H1 (cell line): ENCODE measurements around the gene ZNF511. TPM values are rescaled to one million over a fixed set of nuclear protein-coding genes. Genes with fewer than 3 reads are reported as not detected.

Experiments
- CTCF ChIA-PET: fragments of 300-600 bp; sonication (Branson Sonifier 250); formaldehyde crosslinking; loops from one replicate; lab custom pipeline; 2021; ENCODE audit not compliant: partially characterized antibody; lab: Charles Lee
- POLR2A ChIA-PET: fragments of 300-600 bp; sonication (Branson Sonifier 250); formaldehyde crosslinking; loops from one replicate; lab custom pipeline; 2021; ENCODE audit warnings: inconsistent platforms; ENCODE audit not compliant: partially characterized antibody; lab: Charles Lee
- DNase-seq, 2 experiments: peaks; one replicate each; pipeline versions ENCODE4 v3.0.0 to v3.0.0-alpha.2; 2010 to 2022; ENCODE audit warnings: low spot score in 2 of 2, low read depth in 1 of 2, mixed read lengths in 1 of 2
- FAIRE-seq: peaks from 2 replicates; lab custom pipeline; 2011; peaks lifted over from hg19 to GRCh38; lab: Jason Lieb, UNC
- H2AFZ ChIP-seq: 2 replicates; pipeline ENCODE4 v1.8.1; 2012; ENCODE audit warnings: low read length, inconsistent platforms
- H2AK5ac ChIP-seq: 2 replicates; pipeline ENCODE4 v1.6.1; 2013; ENCODE audit warnings: low read depth, low read length
- H2BK120ac ChIP-seq: replicated peaks from 2 replicates; pipeline ENCODE3; 2013; ENCODE audit warnings: low read depth, low read length, inconsistent platforms
- H2BK12ac ChIP-seq: 2 replicates; pipeline ENCODE4 v1.6.1; 2013; ENCODE audit warnings: low read depth, low read length
- H2BK15ac ChIP-seq: 2 replicates; pipeline ENCODE4 v1.6.1; 2013; ENCODE audit warnings: low read length
- H2BK20ac ChIP-seq: 2 replicates; pipeline ENCODE4 v1.6.1; 2013; ENCODE audit warnings: low read length
- H2BK5ac ChIP-seq: 2 replicates; pipeline ENCODE4 v1.6.1; 2013; ENCODE audit warnings: low read depth, low read length
- H3K14ac ChIP-seq: 2 replicates; pipeline ENCODE4 v1.6.1; 2013; ENCODE audit warnings: inconsistent platforms; ENCODE audit not compliant: insufficient read length
- H3K18ac ChIP-seq: 2 replicates; pipeline ENCODE4 v1.6.1; 2013; ENCODE audit warnings: low read length; ENCODE audit errors: extremely low read depth
- H3K23ac ChIP-seq: 2 replicates; pipeline ENCODE4 v1.6.1; 2013; ENCODE audit warnings: inconsistent platforms; ENCODE audit not compliant: insufficient read length
- H3K23me2 ChIP-seq: 2 replicates; pipeline ENCODE4 v1.6.1; 2013; ENCODE audit warnings: low read depth, low read length
- H3K27ac ChIP-seq: 2 replicates; pipeline ENCODE4 v1.6.1; 2011; ENCODE audit warnings: low read depth, low read length, inconsistent platforms
- H3K27me3 ChIP-seq, 4 experiments: replicated peaks in 1 of 4; 1 replicate in 1 of 4; 2 replicates in 3 of 4; pipeline versions ENCODE4 v1.6.1 to v1.8.1; 2011 to 2013; ENCODE audit warnings: low read length in 3 of 4, mild to moderate bottlenecking in 3 of 4, inconsistent platforms in 2 of 4, mixed read lengths in 2 of 4, moderate library complexity in 1 of 4; ENCODE audit not compliant: control insufficient read depth in 3 of 4, insufficient read depth in 3 of 4; ENCODE audit errors: extremely low read depth in 1 of 4
- H3K36me3 ChIP-seq, 4 experiments: 2 replicates each; pipeline versions ENCODE4 v1.6.1 to v1.8.1; 2011 to 2013; ENCODE audit warnings: mild to moderate bottlenecking in 4 of 4, low read length in 3 of 4, moderate library complexity in 2 of 4, control low read depth in 1 of 4, inconsistent platforms in 1 of 4; ENCODE audit not compliant: insufficient read depth in 4 of 4, control insufficient read depth in 2 of 4
- H3K4ac ChIP-seq: replicated peaks from 2 replicates; pipeline ENCODE3; 2013; ENCODE audit warnings: low read length, low read depth, mixed read lengths, inconsistent platforms; ENCODE audit not compliant: insufficient read length
- H3K4me1 ChIP-seq, 4 experiments: replicated peaks in 1 of 4; 1 replicate in 1 of 4; 2 replicates in 3 of 4; pipeline versions ENCODE4 v1.6.1 to v1.8.1; 2011 to 2013; ENCODE audit warnings: low read length in 3 of 4, inconsistent platforms in 2 of 4, mixed read lengths in 1 of 4; ENCODE audit not compliant: insufficient read depth in 4 of 4, control insufficient read depth in 3 of 4
- H3K4me2 ChIP-seq, 2 experiments: 2 replicates each; pipeline versions ENCODE4 v1.6.1 to v1.8.1; 2011 to 2013; ENCODE audit warnings: low read depth in 2 of 2, low read length in 2 of 2, control low read depth in 1 of 2, inconsistent platforms in 1 of 2, mild to moderate bottlenecking in 1 of 2; ENCODE audit not compliant: insufficient read depth in 1 of 2
- H3K4me3 ChIP-seq, 4 experiments: fragments of 200-600, 300-600 bp in 1 of 4; sonication (generic), shearing (Covaris generic), sonication (Bioruptor Twin) in 1 of 4; 2 replicates each; pipeline versions ENCODE4 v1.5.1 to v1.8.1; 2011 to 2016; ENCODE audit warnings: low read length in 4 of 4, low read depth in 3 of 4, control low read depth in 2 of 4, inconsistent platforms in 2 of 4, mild to moderate bottlenecking in 2 of 4, mixed read lengths in 1 of 4, moderate library complexity in 1 of 4; ENCODE audit not compliant: insufficient read depth in 2 of 4; ENCODE audit errors: extremely low read depth in 1 of 4
- H3K56ac ChIP-seq: replicated peaks from 2 replicates; pipeline ENCODE3; 2013; ENCODE audit warnings: low read depth, mild to moderate bottlenecking, mixed read lengths, low read length, inconsistent platforms; ENCODE audit not compliant: insufficient read length
- H3K79me1 ChIP-seq: 2 replicates; pipeline ENCODE4 v1.6.1; 2013; ENCODE audit warnings: low read depth, low read length, control low read depth
- H3K79me2 ChIP-seq, 2 experiments: 2 replicates each; pipeline versions ENCODE4 v1.6.1 to v1.8.1; 2012 to 2013; ENCODE audit warnings: low read length in 2 of 2, mild to moderate bottlenecking in 2 of 2, inconsistent platforms in 1 of 2; ENCODE audit not compliant: insufficient read depth in 2 of 2, control insufficient read depth in 1 of 2
- H3K9ac ChIP-seq, 4 experiments: replicated peaks in 1 of 4; 1 replicate in 1 of 4; 2 replicates in 3 of 4; pipeline versions ENCODE4 v1.6.1 to v1.8.1; 2011 to 2013; ENCODE audit warnings: low read depth in 3 of 4, low read length in 3 of 4, control low read depth in 2 of 4, mild to moderate bottlenecking in 2 of 4, moderate library complexity in 2 of 4, inconsistent platforms in 1 of 4; ENCODE audit errors: extremely low read depth in 1 of 4
- H3K9me3 ChIP-seq, 2 experiments: 2 replicates each; pipeline versions ENCODE4 v1.6.1 to v1.8.1; 2012 to 2013; ENCODE audit warnings: mild to moderate bottlenecking in 2 of 2, moderate library complexity in 2 of 2, control low read depth in 1 of 2, inconsistent platforms in 1 of 2, low read depth in 1 of 2, low read length in 1 of 2, mixed read lengths in 1 of 2; ENCODE audit not compliant: insufficient read depth in 2 of 2
- H4K20me1 ChIP-seq, 2 experiments: replicated peaks in 1 of 2; 2 replicates each; pipeline versions ENCODE3 to v1.8.1; 2011 to 2013; ENCODE audit warnings: inconsistent platforms in 2 of 2, low read length in 2 of 2, mild to moderate bottlenecking in 1 of 2; ENCODE audit not compliant: insufficient read depth in 2 of 2, control insufficient read depth in 1 of 2
- H4K5ac ChIP-seq: 2 replicates; pipeline ENCODE4 v1.6.1; 2013; ENCODE audit warnings: low read length, low read depth, mixed read lengths, inconsistent platforms; ENCODE audit not compliant: insufficient read length
- H4K8ac ChIP-seq: 2 replicates; pipeline ENCODE4 v1.8.0; 2013; ENCODE audit warnings: mild to moderate bottlenecking, moderate library complexity, low read length, inconsistent platforms; ENCODE audit not compliant: insufficient read depth; ENCODE audit errors: extremely low read depth
- H4K91ac ChIP-seq: replicated peaks from 2 replicates; pipeline ENCODE3; 2013; ENCODE audit warnings: low read length, mixed read lengths, inconsistent platforms; ENCODE audit not compliant: insufficient read length
- CBX8 ChIP-seq: fragments of 300-800, 300-1000 bp; sonication (generic); IDR thresholded peaks from 2 replicates; pipeline ENCODE4 v1.7.1; 2016; ENCODE audit warnings: low read depth, low read length, borderline replicate concordance
- CTBP2 ChIP-seq: IDR thresholded peaks from 2 replicates; pipeline ENCODE4 v1.7.0; 2011; ENCODE audit warnings: borderline replicate concordance, mild to moderate bottlenecking, moderate library complexity, mixed read lengths, low read length; ENCODE audit not compliant: insufficient read depth, insufficient read length
- E2F6 ChIP-seq: IDR thresholded peaks from 2 replicates; pipeline ENCODE4 v1.6.1; 2012; ENCODE audit warnings: inconsistent platforms
- MAFK ChIP-seq: IDR thresholded peaks from 2 replicates; pipeline ENCODE4 v1.6.1; 2012; ENCODE audit warnings: low read depth, mild to moderate bottlenecking, improper control_type of control experiment, low read length
- NANOG ChIP-seq: IDR thresholded peaks from 2 replicates; pipeline ENCODE4 v1.6.1; 2011; ENCODE audit warnings: low read length, low read depth, mild to moderate bottlenecking, inconsistent platforms; ENCODE audit not compliant: insufficient read depth, poor library complexity, severe bottlenecking
- NRF1 ChIP-seq: IDR thresholded peaks from 2 replicates; pipeline ENCODE4 v1.6.1; 2011; ENCODE audit warnings: mild to moderate bottlenecking, low read depth, low read length, improper control_type of control experiment
- RXRA ChIP-seq: IDR thresholded peaks from 2 replicates; pipeline ENCODE4 v1.6.1; 2011; ENCODE audit warnings: low read depth, mild to moderate bottlenecking, low read length, moderate library complexity; ENCODE audit not compliant: insufficient read depth
- SUZ12 ChIP-seq: fragments of 200-600 bp; sonication (generic); IDR thresholded peaks from 2 replicates; pipeline ENCODE4 v1.6.1; 2012; ENCODE audit warnings: mild to moderate bottlenecking, inconsistent platforms, low read length, moderate library complexity, mixed read lengths
- TEAD4 ChIP-seq: IDR thresholded peaks from 2 replicates; pipeline ENCODE4 v1.6.1; 2012; ENCODE audit warnings: low read depth, low read length, inconsistent platforms, mixed read lengths
- USF2 ChIP-seq: IDR thresholded peaks from 2 replicates; pipeline ENCODE4 v1.6.1; 2011; ENCODE audit warnings: low read length, improper control_type of control experiment
- YY1 ChIP-seq: IDR thresholded peaks from 2 replicates; pipeline ENCODE4 v1.6.1; 2011; ENCODE audit warnings: low read depth, mild to moderate bottlenecking, low read length
- WGBS, 2 experiments: shearing (Covaris generic) in 1 of 2; methylation state at CpG; one replicate each; pipeline versions ENCODE4 v1.1.6 to v1.1.7; 2013 to 2015; ENCODE audit warnings: low lambda C conversion rate in 2 of 2, mixed read lengths in 2 of 2, inconsistent platforms in 1 of 2, low coverage in 1 of 2, missing lambda C conversion rate in 1 of 2; ENCODE audit not compliant: insufficient replicate concordance in 2 of 2, insufficient coverage in 1 of 2, insufficient read length in 1 of 2; ENCODE audit errors: extremely low coverage in 1 of 2, missing lambda C conversion rate in 1 of 2; 5-methylcytosine and 5-hydroxymethylcytosine counted together
- polyA plus RNA-seq, 7 experiments: library from polyadenylated mRNA; depleted of rRNA in 3 of 7; stranded (reverse) in 5 of 7; unstranded in 2 of 7; fragments of >200 nt in 5 of 7; fragments of 200-250 nt in 2 of 7; gene quantifications; 1 replicate in 5 of 7; 2 replicates in 1 of 7; 4 replicates in 1 of 7; pipeline versions ENCODE4 v1.2.1 to v1.2.3, GENCODE V29; 2011 to 2013; ENCODE audit warnings: missing spikeins in 2 of 7, mixed read lengths in 2 of 7
- total RNA-seq: library from RNA; stranded (reverse); fragmentation: NEBNext Ultra II Directional; extraction: Animal tissue kit (Norgen Biotek cat#: 25700); gene quantifications from 2 replicates; pipeline ENCODE4 v1.2.1, GENCODE V29; 2021

Gene ZNF511
- total and polyA plus RNA-seq, 2 of the 8 experiments (the other 6 are each of a cell fraction or from before 2014, with no cell fraction given) = 55.4 to 71.7 TPM

GRCh38 chr10:133344236-133344635 is 35.5 kb downstream of the ZNF511 start:
- peaks cover 0 to 8% (median 2%) of the 10 kb centered on the region in 4 experiments; a peak in 3 of 7 replicates for H3K27me3 ChIP-seq
- no peak overlapping the region for H3K4ac ChIP-seq
- no peak overlapping the region for H2AFZ ChIP-seq
- H3K14ac ChIP-seq = no peak overlapping the region
- no peaks in the 10 kb centered on the region for H3K79me2 ChIP-seq
- H2BK120ac ChIP-seq = no peak overlapping the region
- no peaks in the 10 kb centered on the region for H3K9me3 ChIP-seq
- H3K56ac ChIP-seq = no peak overlapping the region
- H2BK5ac ChIP-seq = no peak overlapping the region
- H2BK15ac ChIP-seq = no peak overlapping the region
- no peak overlapping the region for H4K8ac ChIP-seq
- ChIA-PET POLR2A (interaction anchor here (1.1 to 4.8 kb wide), 8 partner anchors 9 to 65 kb away, joined by 3 to 38 read pairs (median 5); partner anchors contain the start of gene FUOM), CTCF (interaction anchor here (1.4 to 4.9 kb wide), 3 partner anchors 7 to 15 kb away, joined by 3 to 27 read pairs (median 4); partner anchors contain the start of gene CALY)
- H2BK12ac ChIP-seq = no peak overlapping the region
- H2BK20ac ChIP-seq = no peak overlapping the region
- no peak overlapping the region for H4K5ac ChIP-seq
- H3K4me3 ChIP-seq = no peak overlapping the region
- WGBS, 2 experiments = 86% methylated on average over 5 of the region's 5 CpGs; no CpG with 5 or more reads in 1 of the 2 experiments
- no peak overlapping the region for H3K18ac ChIP-seq
- no peak overlapping the region for H4K91ac ChIP-seq
- H3K4me2 ChIP-seq = no peak overlapping the region
- no peak overlapping the region for H2AK5ac ChIP-seq
- FAIRE-seq = no peak
- no peak overlapping the region for H3K9ac ChIP-seq
- H3K23me2 ChIP-seq = peaks cover 7% of the 10 kb centered on the region; the same call in 1 of the 2 replicates
- DNase-seq = no peak
- H3K79me1 ChIP-seq = no peaks in the 10 kb centered on the region
- H3K23ac ChIP-seq = no peak overlapping the region
- H3K36me3 ChIP-seq = no peaks in the 10 kb centered on the region
- H4K20me1 ChIP-seq = peaks cover 0 to 7% of the 10 kb centered on the region in 2 experiments
- H3K27ac ChIP-seq = no peak overlapping the region
- peaks cover 0 to 17% (median 1%) of the 10 kb centered on the region in 4 experiments; a peak in 3 of 7 replicates for H3K4me1 ChIP-seq
- no peak for TF ChIP-seq NRF1
- no peak for TF ChIP-seq MAFK
- no peak for TF ChIP-seq E2F6
- no peak for TF ChIP-seq SUZ12
- no peak for TF ChIP-seq USF2
- no peak for TF ChIP-seq CTBP2
- no peak for TF ChIP-seq RXRA
- no peak for TF ChIP-seq NANOG
- no peak for TF ChIP-seq TEAD4
- TF ChIP-seq CBX8 = no peak
- no peak for TF ChIP-seq YY1
